ENCODE measurements around the gene AIDA. TPM values are rescaled to one million over a fixed set of nuclear protein-coding genes. Genes with fewer than 3 reads are reported as not detected.

AIDA gene
- polyA plus RNA-seq, 1 of the 3 experiments (the other 2 are of a cell fraction): 20.8 TPM

DNA sequence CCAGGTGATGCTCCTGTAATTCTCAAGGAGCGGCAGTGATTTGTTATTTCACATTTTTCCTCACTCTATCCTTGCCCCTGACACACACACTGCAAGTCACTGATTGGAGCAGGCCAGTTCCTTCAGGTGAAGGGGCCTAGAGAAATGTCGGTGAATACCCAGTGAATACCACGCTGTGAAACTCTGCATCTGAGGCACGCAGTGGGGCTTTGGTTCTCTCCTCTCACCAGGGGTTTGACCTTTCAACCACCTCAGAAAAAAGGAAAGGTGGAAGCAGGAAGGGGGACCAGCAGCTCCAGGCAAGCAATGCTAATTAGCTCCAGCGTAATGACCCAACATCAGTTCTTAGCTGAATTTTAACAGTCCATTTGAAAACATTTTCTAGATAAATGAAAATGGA, 24.2 kb upstream of the AIDA start (continued):
- TF ChIP-seq, protein P1, sequence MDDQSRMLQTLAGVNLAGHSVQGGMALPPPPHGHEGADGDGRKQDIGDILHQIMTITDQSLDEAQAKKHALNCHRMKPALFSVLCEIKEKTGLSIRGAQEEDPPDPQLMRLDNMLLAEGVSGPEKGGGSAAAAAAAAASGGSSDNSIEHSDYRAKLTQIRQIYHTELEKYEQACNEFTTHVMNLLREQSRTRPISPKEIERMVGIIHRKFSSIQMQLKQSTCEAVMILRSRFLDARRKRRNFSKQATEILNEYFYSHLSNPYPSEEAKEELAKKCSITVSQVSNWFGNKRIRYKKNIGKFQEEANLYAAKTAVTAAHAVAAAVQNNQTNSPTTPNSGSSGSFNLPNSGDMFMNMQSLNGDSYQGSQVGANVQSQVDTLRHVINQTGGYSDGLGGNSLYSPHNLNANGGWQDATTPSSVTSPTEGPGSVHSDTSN (IDR thresholded peaks at IDR 0.05): no peak
- no peak for TF ChIP-seq RCOR1 (IDR thresholded peaks at IDR 0.05; ENCODE audit: low read length)
- TF ChIP-seq GATA2 (CRISPR knock-in tag; IDR thresholded peaks at IDR 0.05): no peak
- TF ChIP-seq MEF2A (IDR thresholded peaks at IDR 0.05; ENCODE audit: borderline replicate concordance, low read depth): no peak
- no peak for TF ChIP-seq FOXM1 (IDR thresholded peaks at IDR 0.05; ENCODE audit: low read depth)

- Histone ChIP-seq H3K9me3 (no peaks in the 10 kb centered on the region), H3K79me2 (ENCODE audit: insufficient read depth) (no peaks in the 10 kb centered on the region), H4K20me1 (ENCODE audit: insufficient read depth) (no peaks in the 10 kb centered on the region), H3K9ac (no peak overlapping the region), H3K4me3 (ENCODE audit: low read depth in 2 of 2, low read length in 1 of 2) (no peak overlapping the region), H3K27me3 (ENCODE audit: insufficient read depth) (no peaks in the 10 kb centered on the region), H3K27ac (ENCODE audit: low read depth in 2 of 2, low read length in 1 of 2) (no peak overlapping the region), H3F3A (replicated peaks; ENCODE audit: insufficient read depth) (no peaks in the 10 kb centered on the region), H3K4me2 (no peak overlapping the region), H3K36me3 (replicated peaks in 1 of 2; ENCODE audit: control insufficient read depth in 1 of 2, insufficient read depth in 2 of 2, low read length in 1 of 2) (peaks cover 48 to 67% of the 10 kb centered on the region in 2 experiments), H3K9me2 (no peaks in the 10 kb centered on the region), H2AFZ (ENCODE audit: low read depth) (no peak overlapping the region), H3K4me1 (ENCODE audit: control insufficient read depth in 1 of 2, insufficient read depth in 2 of 2, low read depth in 1 of 2, low read length in 1 of 2) (no peaks in the 10 kb centered on the region)
- no peak for TF ChIP-seq RFX5 (IDR thresholded peaks at IDR 0.05; ENCODE audit: low read length)
- TF ChIP-seq, protein P2, sequence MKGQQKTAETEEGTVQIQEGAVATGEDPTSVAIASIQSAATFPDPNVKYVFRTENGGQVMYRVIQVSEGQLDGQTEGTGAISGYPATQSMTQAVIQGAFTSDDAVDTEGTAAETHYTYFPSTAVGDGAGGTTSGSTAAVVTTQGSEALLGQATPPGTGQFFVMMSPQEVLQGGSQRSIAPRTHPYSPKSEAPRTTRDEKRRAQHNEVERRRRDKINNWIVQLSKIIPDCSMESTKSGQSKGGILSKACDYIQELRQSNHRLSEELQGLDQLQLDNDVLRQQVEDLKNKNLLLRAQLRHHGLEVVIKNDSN (IDR thresholded peaks at IDR 0.05; ENCODE audit: borderline replicate concordance, low read depth): no peak
- TF ChIP-seq MXI1 (IDR thresholded peaks at IDR 0.05; ENCODE audit: low read depth, low read length): no peak
- TF ChIP-seq, protein P3, sequence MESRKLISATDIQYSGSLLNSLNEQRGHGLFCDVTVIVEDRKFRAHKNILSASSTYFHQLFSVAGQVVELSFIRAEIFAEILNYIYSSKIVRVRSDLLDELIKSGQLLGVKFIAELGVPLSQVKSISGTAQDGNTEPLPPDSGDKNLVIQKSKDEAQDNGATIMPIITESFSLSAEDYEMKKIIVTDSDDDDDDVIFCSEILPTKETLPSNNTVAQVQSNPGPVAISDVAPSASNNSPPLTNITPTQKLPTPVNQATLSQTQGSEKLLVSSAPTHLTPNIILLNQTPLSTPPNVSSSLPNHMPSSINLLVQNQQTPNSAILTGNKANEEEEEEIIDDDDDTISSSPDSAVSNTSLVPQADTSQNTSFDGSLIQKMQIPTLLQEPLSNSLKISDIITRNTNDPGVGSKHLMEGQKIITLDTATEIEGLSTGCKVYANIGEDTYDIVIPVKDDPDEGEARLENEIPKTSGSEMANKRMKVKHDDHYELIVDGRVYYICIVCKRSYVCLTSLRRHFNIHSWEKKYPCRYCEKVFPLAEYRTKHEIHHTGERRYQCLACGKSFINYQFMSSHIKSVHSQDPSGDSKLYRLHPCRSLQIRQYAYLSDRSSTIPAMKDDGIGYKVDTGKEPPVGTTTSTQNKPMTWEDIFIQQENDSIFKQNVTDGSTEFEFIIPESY (IDR thresholded peaks at IDR 0.05; ENCODE audit: borderline replicate concordance, low read depth): no peak
- TF ChIP-seq RCOR1 (IDR thresholded peaks at IDR 0.05; ENCODE audit: low read length): no peak
- no peak for TF ChIP-seq ELF1 (IDR thresholded peaks at IDR 0.05)
- TF ChIP-seq FOSL2 (IDR thresholded peaks at IDR 0.05; ENCODE audit: borderline replicate concordance, low read depth): no peak
- no peak for TF ChIP-seq JUND (IDR thresholded peaks at IDR 0.05)
- TF ChIP-seq FOXJ3 (CRISPR knock-in tag; IDR thresholded peaks at IDR 0.05): no peak
- TF ChIP-seq EP300 (IDR thresholded peaks at IDR 0.05; ENCODE audit: borderline replicate concordance in 1 of 2, low read depth in 1 of 2, low read length in 1 of 2): no peak
- TF ChIP-seq, protein P1 (IDR thresholded peaks at IDR 0.05): no peak
- TF ChIP-seq NRF1 (IDR thresholded peaks at IDR 0.05; ENCODE audit: low read depth, low read length): no peak
- CTCF ChIA-PET: interaction anchor here (1.5 kb wide), 1 partner anchor 355 kb away, joined by 4 read pairs; no protein-coding TSS in a partner anchor
- POLR2A ChIA-PET: no interaction called here
- whole genome bisulfite sequencing (ENCODE audit: low lambda C conversion rate): 91% methylated on average over 1 of the region's 1 CpG
- DNase-seq: no peak
Measured at GRCh38 chr1:222734740-222735139, 22.4 kb upstream of the AIDA start.
